CD4-positive, CD25-positive, alpha-beta regulatory T cell (primary cell): ENCODE results near the gene DNAI1. TPM values are rescaled to one million over a fixed set of nuclear protein-coding genes. Genes with fewer than 3 reads are reported as not detected.
A peak's percentile ranks its signal among the peaks of the same experiment; 100 is the strongest.
"Not testable (repeated sequence)": the region's sequence is repeated elsewhere in the genome, so short reads cannot be mapped to it uniquely, and the experiment has no call there.

Experiments
- ATAC-seq, 2 donors: fragments of 150-1000 bp; cut with Tn5 transposase; one replicate each; pipeline ENCODE4 v1.10.0; 2021; ENCODE audit warnings: low read depth in 2 of 2, moderate number of reproducible peaks in 2 of 2, moderate library complexity in 1 of 2
- DNase-seq, 3 donors: peaks; one replicate each; pipeline versions ENCODE4 v3.0.0 to v3.0.0-alpha.2; 2012 to 2022; ENCODE audit warnings: mixed read lengths in 1 of 3
- H3K27ac ChIP-seq: one replicate; pipeline ENCODE4 v1.7.0; 2013; ENCODE audit warnings: mild to moderate bottlenecking, low read length; ENCODE audit not compliant: insufficient read depth, poor library complexity, severe bottlenecking
- H3K27me3 ChIP-seq: one replicate; pipeline ENCODE4 v1.7.0; 2013; ENCODE audit warnings: low read length; ENCODE audit not compliant: control insufficient read depth, insufficient read depth
- H3K36me3 ChIP-seq: one replicate; pipeline ENCODE4 v1.7.0; 2013; ENCODE audit warnings: mild to moderate bottlenecking, low read length, moderate library complexity; ENCODE audit not compliant: control insufficient read depth, insufficient read depth
- H3K4me1 ChIP-seq: 2 replicates; pipeline ENCODE4 v1.7.0; 2013; ENCODE audit warnings: mild to moderate bottlenecking, low read length; ENCODE audit not compliant: insufficient read depth, control insufficient read depth, poor library complexity, severe bottlenecking
- H3K4me3 ChIP-seq: one replicate; pipeline ENCODE4 v1.7.0; 2013; ENCODE audit warnings: low read depth, mild to moderate bottlenecking, low read length, moderate library complexity
- H3K9me3 ChIP-seq, 2 experiments: 1 replicate in 1 of 2; 2 replicates in 1 of 2; pipeline ENCODE4 v1.7.0; 2013; ENCODE audit warnings: low read length in 2 of 2, mild to moderate bottlenecking in 1 of 2, moderate library complexity in 1 of 2; ENCODE audit not compliant: control insufficient read depth in 2 of 2
- H3K27ac Mint-ChIP-seq, 3 donors: one replicate each; pipeline ENCODE4 v1.8.0; 2020 to 2022; ENCODE audit warnings: mild to moderate bottlenecking in 3 of 3, mixed read lengths in 3 of 3, moderate library complexity in 2 of 3
- H3K27me3 Mint-ChIP-seq: one replicate; pipeline ENCODE4 v1.8.0; 2022; ENCODE audit warnings: mild to moderate bottlenecking, mixed read lengths
- H3K36me3 Mint-ChIP-seq: one replicate; pipeline ENCODE4 v1.8.0; 2020; ENCODE audit warnings: mixed read lengths
- H3K4me1 Mint-ChIP-seq, 4 donors: one replicate each; pipeline ENCODE4 v1.8.0; 2020 to 2022; ENCODE audit warnings: mixed read lengths in 4 of 4, mild to moderate bottlenecking in 1 of 4
- H3K4me3 Mint-ChIP-seq, 4 donors: one replicate each; pipeline ENCODE4 v1.8.0; 2020 to 2022; ENCODE audit warnings: mild to moderate bottlenecking in 4 of 4, mixed read lengths in 4 of 4, moderate library complexity in 3 of 4
- H3K9me3 Mint-ChIP-seq, 7 donors: one replicate each; pipeline ENCODE4 v1.8.0; 2020 to 2022; ENCODE audit warnings: mixed read lengths in 7 of 7, mild to moderate bottlenecking in 3 of 7, moderate library complexity in 2 of 7
- polyA plus RNA-seq, 4 donors: library from polyadenylated mRNA; unstranded; fragments of 300-500 nt; fragmentation: Illumina TruSeq; gene quantifications; one replicate each; pipeline ENCODE4 v1.2.3, GENCODE V29; 2021
- total RNA-seq: library from RNA; stranded (reverse); gene quantifications from one replicate; pipeline ENCODE4 v1.2.3, GENCODE V29; 2022

DNAI1 gene
- total and polyA plus RNA-seq, 5 donors from 2014 or later: not detected

DNA sequence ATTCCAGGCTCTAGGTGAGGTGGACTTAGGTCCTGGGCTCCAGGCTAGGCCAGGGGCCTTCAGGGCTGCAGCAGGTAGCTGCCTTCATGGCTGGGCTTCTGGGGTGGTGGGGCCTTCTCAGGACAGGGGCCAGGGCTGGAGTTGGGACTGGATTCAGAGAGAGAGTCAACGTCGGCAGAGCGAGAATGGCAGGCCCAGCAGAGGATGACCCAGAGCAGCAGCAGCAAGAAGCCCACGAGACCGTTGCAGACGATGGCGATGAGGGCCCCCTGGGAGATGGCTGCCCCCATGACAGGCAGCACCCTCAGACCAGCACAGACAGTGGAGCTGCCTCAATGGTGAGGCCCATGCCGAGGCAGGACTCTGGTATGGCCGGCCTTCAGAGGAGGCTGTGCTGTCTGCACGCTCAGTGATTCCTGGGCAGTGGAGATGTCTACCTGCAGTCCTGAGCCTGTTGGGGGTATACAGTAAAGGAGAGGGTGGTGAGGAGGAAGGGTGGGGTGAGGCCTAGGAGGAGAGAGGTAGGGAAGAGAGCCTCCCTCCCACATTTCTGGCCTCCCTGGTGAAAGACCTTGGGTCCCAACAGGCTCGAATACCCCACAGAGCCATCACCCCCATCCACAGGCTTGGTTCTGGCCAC, 62.9 kb downstream of the DNAI1 start:
- Histone ChIP-seq H3K27ac (no peak overlapping the region), H3K27me3 (peaks cover 5% of the 10 kb centered on the region), H3K9me3 (no peaks in the 10 kb centered on the region), H3K4me3 (no peak overlapping the region), H3K36me3 (no peaks in the 10 kb centered on the region), H3K4me1 (peaks cover 10% of the 10 kb centered on the region)
- DNase-seq (no peak), ATAC-seq (no peak)
- H3K9me3 Mint-ChIP-seq: no peaks in the 10 kb centered on the region
- no peaks in the 10 kb centered on the region for H3K36me3 Mint-ChIP-seq
- H3K27me3 Mint-ChIP-seq: peaks cover 41% of the 10 kb centered on the region
- peak overlapping the region in 2 of 4 donors; percentile 82 to 91 for H3K4me3 Mint-ChIP-seq
- peaks cover 0 to 19% (median 10%) of the 10 kb centered on the region in 4 donors for H3K4me1 Mint-ChIP-seq
- no peak overlapping the region for H3K27ac Mint-ChIP-seq

DNA sequence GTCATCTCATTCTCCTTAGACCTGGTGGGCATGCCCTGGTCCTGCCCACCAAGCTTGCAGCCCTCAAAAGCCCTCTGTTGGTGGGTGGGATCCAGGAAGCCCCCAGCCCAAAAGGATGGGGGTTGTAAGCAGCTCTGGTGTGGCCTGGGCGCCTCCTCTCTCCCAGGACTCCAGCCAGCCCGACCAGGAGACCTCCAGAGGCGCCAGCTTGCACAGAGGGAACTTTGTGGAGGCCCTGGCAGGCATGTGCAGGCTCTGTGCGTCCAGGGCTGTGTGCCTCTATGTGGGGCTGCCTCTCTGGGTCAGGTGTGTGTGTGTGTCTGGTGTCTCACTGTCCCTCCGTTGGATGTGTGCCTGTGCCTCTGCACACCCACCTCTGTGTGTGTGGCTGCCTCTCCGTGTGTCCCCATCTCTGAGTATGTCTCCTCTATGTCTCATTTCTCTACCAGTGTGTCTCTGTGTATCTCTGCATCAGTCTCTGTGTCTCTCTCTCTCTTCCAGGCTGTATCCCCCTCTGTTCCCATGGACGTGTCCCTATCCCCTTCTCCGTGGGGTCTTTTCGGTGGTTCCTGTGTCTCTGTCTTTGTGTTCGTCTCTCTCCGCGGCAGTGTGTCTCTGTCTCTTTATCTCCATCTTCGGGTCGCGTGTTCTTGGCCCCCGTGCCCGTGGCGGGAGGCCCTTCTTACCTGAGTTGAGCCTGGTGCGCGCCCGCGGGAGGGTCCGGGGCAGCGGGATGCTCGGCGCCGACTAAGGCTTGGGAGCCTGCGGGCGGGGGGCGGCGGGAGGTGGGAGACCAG, 63.7 kb downstream of the DNAI1 start:
- Histone ChIP-seq H3K4me1 (peaks cover 10% of the 10 kb centered on the region), H3K4me3 (peak overlapping the region; percentile 9), H3K9me3 (no peaks in the 10 kb centered on the region), H3K27ac (no peak overlapping the region), H3K36me3 (no peaks in the 10 kb centered on the region), H3K27me3 (peaks cover 5% of the 10 kb centered on the region)
- H3K27ac Mint-ChIP-seq: peak overlapping the region; percentile 47 to 86 (median 84)
- DNase-seq (peak in 1 of 3 donors; percentile 6), ATAC-seq (no peak)
- peaks cover 0 to 19% (median 10%) of the 10 kb centered on the region in 4 donors for H3K4me1 Mint-ChIP-seq
- peaks cover 42% of the 10 kb centered on the region for H3K27me3 Mint-ChIP-seq
- peak overlapping the region; percentile 72 to 92 (median 88) for H3K4me3 Mint-ChIP-seq
- H3K9me3 Mint-ChIP-seq: no peaks in the 10 kb centered on the region
- H3K36me3 Mint-ChIP-seq: no peaks in the 10 kb centered on the region

DNA sequence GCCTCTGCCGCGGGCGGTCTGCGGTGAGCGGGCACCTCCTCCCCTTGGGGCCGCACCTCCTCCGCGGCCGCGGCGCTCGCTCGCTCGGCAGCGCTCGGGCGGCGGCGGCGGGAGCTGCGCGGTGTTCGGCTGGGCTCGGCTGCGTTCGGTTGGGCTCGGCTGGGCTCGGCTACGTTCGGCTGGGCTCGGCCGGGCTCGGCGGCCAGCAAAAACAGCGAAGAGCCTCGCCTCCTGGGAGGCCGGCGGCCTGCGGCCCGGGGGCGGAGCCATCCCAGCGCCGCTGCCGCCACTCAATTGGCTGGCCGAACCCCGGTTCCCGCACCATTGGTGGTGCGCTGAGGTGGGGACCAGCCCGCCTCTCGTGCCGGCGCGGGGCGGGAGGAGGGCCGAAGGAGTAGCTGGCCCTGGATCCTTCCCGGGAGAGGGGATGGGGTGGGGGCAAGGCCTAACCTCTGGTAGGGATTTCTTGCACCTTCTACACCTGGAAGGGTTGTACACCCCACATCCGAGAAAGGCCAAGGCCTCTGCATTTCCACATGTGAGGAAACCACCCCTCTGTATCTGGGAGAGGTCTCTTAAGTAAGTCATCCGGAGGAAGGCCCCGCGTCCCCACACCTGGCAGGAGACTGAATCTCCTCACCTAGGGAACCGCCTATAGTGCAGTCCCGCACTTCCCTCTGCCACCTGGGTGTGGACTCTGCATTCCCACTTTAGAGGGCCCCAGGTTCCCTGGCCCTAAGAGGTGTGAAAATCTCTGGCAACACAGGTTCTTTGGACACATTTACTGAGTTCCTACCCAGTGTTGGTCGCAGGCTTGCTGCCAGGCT, 64.6 kb downstream of the DNAI1 start, which contains the start of gene ENHO:
Gene ENHO, minus strand, starts transcription at position 20 of the 827 bp plus-strand sequence. CDS start 1,295 bp downstream, outside the sequence.
- H3K9me3 ChIP-seq: no peaks in the 10 kb centered on the region
- H3K27ac ChIP-seq: no peak within 1 kb of the TSS
- H3K9me3 Mint-ChIP-seq: peaks cover 0 to 2% (median 0%) of the 10 kb centered on the region in 7 donors
- peaks cover 0 to 19% (median 10%) of the 10 kb centered on the region in 4 donors for H3K4me1 Mint-ChIP-seq
- peak within 1 kb of the TSS; percentile 72 to 92 (median 88) for H3K4me3 Mint-ChIP-seq
- peak within 1 kb of the TSS; percentile 41 for H3K4me3 ChIP-seq
- DNase-seq (peak; percentile 82 to 91 (median 89)), ATAC-seq (peak; percentile 91 to 94)
- peaks cover 5% of the 10 kb centered on the region for H3K27me3 ChIP-seq
- peak within 1 kb of the TSS; percentile 47 to 86 (median 84) for H3K27ac Mint-ChIP-seq
- H3K36me3 ChIP-seq: no peaks in the 10 kb centered on the region
- peaks cover 45% of the 10 kb centered on the region for H3K27me3 Mint-ChIP-seq
- H3K4me1 ChIP-seq: peaks cover 10% of the 10 kb centered on the region
- no peaks in the 10 kb centered on the region for H3K36me3 Mint-ChIP-seq

GRCh38 chr9:34524349-34524748, 65.7 kb downstream of the DNAI1 start:
- peaks cover 0 to 19% (median 10%) of the 10 kb centered on the region in 4 donors for H3K4me1 Mint-ChIP-seq
- Histone ChIP-seq H3K9me3 (no peaks in the 10 kb centered on the region), H3K27ac (no peak overlapping the region), H3K4me1 (peaks cover 10% of the 10 kb centered on the region), H3K36me3 (no peaks in the 10 kb centered on the region), H3K27me3 (peaks cover 5% of the 10 kb centered on the region), H3K4me3 (no peak overlapping the region)
- peaks cover 50% of the 10 kb centered on the region for H3K27me3 Mint-ChIP-seq
- H3K27ac Mint-ChIP-seq: no peak overlapping the region
- no peaks in the 10 kb centered on the region for H3K36me3 Mint-ChIP-seq
- ATAC-seq (no peak), DNase-seq (no peak)
- H3K4me3 Mint-ChIP-seq: peak overlapping the region in 2 of 4 donors; percentile 53
- peaks cover 0 to 2% (median 0%) of the 10 kb centered on the region in 7 donors for H3K9me3 Mint-ChIP-seq

GRCh38 chr9:34526026-34526425, 67.4 kb downstream of the DNAI1 start:
- DNase-seq (no peak), ATAC-seq (no peak)
- Mint-ChIP-seq H3K36me3 (no peaks in the 10 kb centered on the region), H3K4me3 (peak overlapping the region in 1 of 4 donors; percentile 53), H3K4me1 (peaks cover 0 to 19% (median 10%) of the 10 kb centered on the region in 4 donors), H3K27me3 (peaks cover 62% of the 10 kb centered on the region), H3K27ac (no peak overlapping the region), H3K9me3 (peaks cover 0 to 2% (median 0%) of the 10 kb centered on the region in 7 donors)
- no peak overlapping the region for H3K27ac ChIP-seq
- H3K36me3 ChIP-seq: no peaks in the 10 kb centered on the region
- no peak overlapping the region for H3K4me3 ChIP-seq
- peaks cover 10% of the 10 kb centered on the region for H3K4me1 ChIP-seq
- H3K9me3 ChIP-seq: no peaks in the 10 kb centered on the region
- peaks cover 5% of the 10 kb centered on the region for H3K27me3 ChIP-seq

DNA sequence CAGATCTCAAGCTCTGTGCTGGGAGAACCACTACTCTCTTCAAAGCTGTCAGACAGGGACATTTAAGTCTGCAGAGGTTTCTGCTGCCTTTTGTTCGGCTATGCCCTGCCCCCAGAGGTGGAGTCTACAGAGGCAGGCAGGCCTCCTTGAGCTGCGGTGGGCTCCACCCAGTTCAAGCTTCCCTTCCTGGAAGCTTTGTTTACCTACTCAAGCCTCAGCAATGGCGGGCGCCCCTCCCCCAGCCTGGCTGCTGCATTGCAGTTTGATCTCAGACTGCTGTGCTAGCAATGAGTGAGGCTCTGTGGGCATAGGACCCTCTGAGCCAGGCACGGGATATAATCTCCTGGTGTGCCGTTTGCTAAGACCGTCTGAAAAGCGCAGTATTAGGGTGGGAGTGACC, 73.4 kb downstream of the DNAI1 start:
- not testable (repeated sequence) for ATAC-seq, H3K27ac Mint-ChIP-seq, H3K9me3 Mint-ChIP-seq, H3K9me3 ChIP-seq, DNase-seq, H3K27ac ChIP-seq, H3K27me3 ChIP-seq, H3K36me3 Mint-ChIP-seq, H3K4me3 ChIP-seq, H3K4me1 Mint-ChIP-seq, H3K4me1 ChIP-seq, H3K4me3 Mint-ChIP-seq, H3K36me3 ChIP-seq
- peaks cover 45% of the 10 kb centered on the region for H3K27me3 Mint-ChIP-seq

DNA sequence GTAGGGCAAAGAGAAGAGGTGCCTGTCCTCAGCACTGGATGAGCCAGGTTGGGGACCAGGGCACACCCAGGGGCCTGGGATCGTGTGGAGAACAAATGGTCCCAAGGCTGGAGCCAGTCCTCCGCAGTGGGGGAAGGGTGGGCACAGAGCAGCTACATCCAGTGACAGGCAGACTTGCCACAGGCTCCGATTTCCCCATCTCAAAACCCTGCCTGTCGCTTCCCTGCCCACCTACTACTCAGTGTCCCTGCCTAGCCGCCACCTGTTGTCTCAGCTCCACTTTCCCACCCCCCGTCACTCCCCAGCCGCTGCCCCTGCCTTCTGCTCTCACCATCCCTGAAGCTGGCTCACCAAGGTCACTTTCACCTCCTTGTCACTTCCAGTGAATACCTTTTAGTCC, 78.1 kb downstream of the DNAI1 start:
- H3K9me3 ChIP-seq: no peaks in the 10 kb centered on the region
- no peak for DNase-seq
- Mint-ChIP-seq H3K9me3 (peaks cover 0 to 2% (median 0%) of the 10 kb centered on the region in 7 donors), H3K4me1 (no peaks in the 10 kb centered on the region), H3K36me3 (no peaks in the 10 kb centered on the region), H3K27me3 (peaks cover 29% of the 10 kb centered on the region), H3K27ac (peak overlapping the region in 1 of 3 donors; percentile 14), H3K4me3 (no peak overlapping the region)
- H3K36me3 ChIP-seq: no peaks in the 10 kb centered on the region
- no peaks in the 10 kb centered on the region for H3K4me1 ChIP-seq
- peaks cover 2% of the 10 kb centered on the region for H3K27me3 ChIP-seq
- no peak for ATAC-seq
- H3K4me3 ChIP-seq: no peak overlapping the region
- H3K27ac ChIP-seq: no peak overlapping the region
